HG02763 (cell line): ENCODE results near the gene TUBG2.

ENCODE experiments used
- ATAC-seq: cut with Tn5 transposase; IDR thresholded peaks from one replicate; pipeline ENCODE4 v1.9.1; 2021; ENCODE audit warnings: mild to moderate bottlenecking, moderate library complexity; ENCODE audit not compliant: unreplicated experiment

Gene TUBG2

GRCh38 chr17:42695500-42695899 lies 36.4 kb downstream of the TUBG2 start:
- no peak for ATAC-seq

- ATAC-seq = no peak
These were observed 38.2 kb downstream of the TUBG2 start for GRCh38 chr17:42697108-42697811.

- no peak for ATAC-seq
These were observed 39.8 kb downstream of the TUBG2 start for GRCh38 chr17:42698736-42699414.

GRCh38 chr17:42699415-42699740 lies 40.3 kb downstream of the TUBG2 start:
- no peak for ATAC-seq

GRCh38 chr17:42700586-42701289 lies 41.7 kb downstream of the TUBG2 start:
- no peak for ATAC-seq

- no peak for ATAC-seq
These were observed 43.4 kb downstream of the TUBG2 start for GRCh38 chr17:42702446-42702845.

- no peak for ATAC-seq
These were observed 45.4 kb downstream of the TUBG2 start for GRCh38 chr17:42704490-42704836.

GRCh38 chr17:42704837-42705494 lies 45.9 kb downstream of the TUBG2 start:
- peak; percentile 55 for ATAC-seq

GRCh38 chr17:42706732-42707131 lies 47.6 kb downstream of the TUBG2 start:
- no peak for ATAC-seq

- ATAC-seq = no peak
These were observed 49.5 kb downstream of the TUBG2 start for GRCh38 chr17:42708588-42708987.

GRCh38 chr17:42709561-42709960 lies 50.5 kb downstream of the TUBG2 start:
- no peak for ATAC-seq
